A673 (cell line): ENCODE measurements around the gene ADGRG2. TPM values are rescaled to one million over a fixed set of nuclear protein-coding genes. Genes with fewer than 3 reads are reported as not detected.

Experiments used
- BruUV-seq: library from RNA; stranded (reverse); fragments of 400-500 nt; replicated peaks from 2 replicates; lab custom pipeline; 2021; lab: Mats Ljungman, UMichigan
- CTCF ChIA-PET: fragments of 300-600 bp; sonication (Branson Sonifier 250); formaldehyde crosslinking; loops from one replicate; lab custom pipeline; 2022; ENCODE audit warnings: antibody characterized with exemption; lab: Charles Lee
- POLR2A ChIA-PET: fragments of 300-600 bp; sonication (Branson Sonifier 250); formaldehyde crosslinking; loops from one replicate; lab custom pipeline; 2022; ENCODE audit warnings: antibody characterized with exemption; ENCODE audit not compliant: low non-redundant PET; lab: Charles Lee
- DNase-seq: peaks from one replicate; pipeline ENCODE4 v3.0.0-alpha.2; 2015; ENCODE audit warnings: low spot score
- H3K27ac ChIP-seq: fragments of 200-600 bp; sonication (generic); 2 replicates; pipeline ENCODE4 v1.5.1; 2016; ENCODE audit warnings: mixed run types, low read depth, mild to moderate bottlenecking, mixed read lengths, antibody characterized with exemption, low read length; ENCODE audit not compliant: poor library complexity, severe bottlenecking
- H3K27me3 ChIP-seq: fragments of 200-600 bp; sonication (generic); replicated peaks from 2 replicates; pipeline ENCODE4 v1.6.1; 2017; ENCODE audit warnings: mixed run types, low read depth, mild to moderate bottlenecking, mixed read lengths, antibody characterized with exemption, low read length; ENCODE audit not compliant: insufficient read depth, poor library complexity
- H3K36me3 ChIP-seq: fragments of 200-600 bp; sonication (generic); 2 replicates; pipeline ENCODE4 v1.6.1; 2016; ENCODE audit warnings: mixed run types, mild to moderate bottlenecking, mixed read lengths, antibody characterized with exemption, low read length; ENCODE audit not compliant: insufficient read depth, poor library complexity, severe bottlenecking
- H3K4me1 ChIP-seq: fragments of 200-600 bp; sonication (generic); 2 replicates; pipeline ENCODE4 v1.6.1; 2017; ENCODE audit warnings: mixed run types, mild to moderate bottlenecking, mixed read lengths, antibody characterized with exemption, low read length; ENCODE audit not compliant: insufficient read depth, poor library complexity, severe bottlenecking
- H3K4me3 ChIP-seq: fragments of 200-600 bp; sonication (generic); 2 replicates; pipeline ENCODE4 v1.5.1; 2016; ENCODE audit warnings: low read depth, mixed run types, mild to moderate bottlenecking, mixed read lengths, low read length; ENCODE audit not compliant: poor library complexity, severe bottlenecking
- H3K9me3 ChIP-seq: fragments of 200-600 bp; sonication (generic); 2 replicates; pipeline ENCODE4 v1.6.1; 2016; ENCODE audit warnings: mixed run types, low read depth, mild to moderate bottlenecking, mixed read lengths, antibody characterized with exemption, low read length; ENCODE audit not compliant: poor library complexity, severe bottlenecking
- EZH2 ChIP-seq: fragments of 200-600 bp; sonication (generic); IDR thresholded peaks from 2 replicates; pipeline ENCODE4 v1.6.1; 2017; ENCODE audit warnings: borderline replicate concordance, low read depth, mild to moderate bottlenecking, mixed read lengths, antibody characterized with exemption, low read length; ENCODE audit not compliant: poor library complexity, severe bottlenecking
- intact Hi-C: fragments of 100-400 bp; cut with micrococcal nuclease; formaldehyde crosslinking; loops from one replicate; pipeline ENCODE4 v1.10.0; 2022; ENCODE audit not compliant: unreplicated experiment
- total RNA-seq: library from RNA; stranded (reverse); gene quantifications from 2 replicates; pipeline ENCODE4 v1.2.3, GENCODE V29; 2021
- TF ChIP-seq, protein P1 (sequence below): fragments of 300-800, 200-600 bp; sonication (generic); conservative IDR thresholded peaks from 2 replicates; pipeline ENCODE4 v1.5.1; 2017; ENCODE audit warnings: low read depth, mild to moderate bottlenecking, antibody characterized with exemption, low read length, moderate library complexity, mixed read lengths

Gene ADGRG2
- total RNA-seq, 1 experiment from 2014 or later = 61.3 TPM

DNA sequence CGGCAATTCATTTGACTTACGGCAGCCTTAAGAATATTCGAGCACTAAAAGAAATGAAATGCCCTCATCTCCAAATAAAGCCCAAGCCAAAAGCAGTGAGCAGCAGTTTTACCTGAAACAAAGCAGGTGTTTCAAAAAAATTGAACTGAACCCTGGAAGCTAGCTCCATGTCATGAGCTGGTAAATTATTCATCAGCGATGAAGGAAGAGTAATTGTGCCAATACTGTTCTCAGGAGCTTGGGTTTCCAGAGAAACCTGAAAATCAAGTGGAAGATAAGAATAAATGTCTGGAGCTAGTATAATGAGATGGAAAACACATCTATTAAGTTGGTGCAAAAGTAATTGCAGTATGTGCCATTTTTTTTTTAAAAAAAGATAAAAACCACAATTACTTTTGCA is 114.4 kb downstream of the ADGRG2 start:
- no TSS peak for BruUV-seq
- Histone ChIP-seq H3K9me3 (no peaks in the 10 kb centered on the region), H3K4me3 (no peak overlapping the region), H3K36me3 (peaks cover 84% of the 10 kb centered on the region), H3K4me1 (no peaks in the 10 kb centered on the region), H3K27ac (no peak overlapping the region), H3K27me3 (no peaks in the 10 kb centered on the region)
- TF ChIP-seq, protein P1, sequence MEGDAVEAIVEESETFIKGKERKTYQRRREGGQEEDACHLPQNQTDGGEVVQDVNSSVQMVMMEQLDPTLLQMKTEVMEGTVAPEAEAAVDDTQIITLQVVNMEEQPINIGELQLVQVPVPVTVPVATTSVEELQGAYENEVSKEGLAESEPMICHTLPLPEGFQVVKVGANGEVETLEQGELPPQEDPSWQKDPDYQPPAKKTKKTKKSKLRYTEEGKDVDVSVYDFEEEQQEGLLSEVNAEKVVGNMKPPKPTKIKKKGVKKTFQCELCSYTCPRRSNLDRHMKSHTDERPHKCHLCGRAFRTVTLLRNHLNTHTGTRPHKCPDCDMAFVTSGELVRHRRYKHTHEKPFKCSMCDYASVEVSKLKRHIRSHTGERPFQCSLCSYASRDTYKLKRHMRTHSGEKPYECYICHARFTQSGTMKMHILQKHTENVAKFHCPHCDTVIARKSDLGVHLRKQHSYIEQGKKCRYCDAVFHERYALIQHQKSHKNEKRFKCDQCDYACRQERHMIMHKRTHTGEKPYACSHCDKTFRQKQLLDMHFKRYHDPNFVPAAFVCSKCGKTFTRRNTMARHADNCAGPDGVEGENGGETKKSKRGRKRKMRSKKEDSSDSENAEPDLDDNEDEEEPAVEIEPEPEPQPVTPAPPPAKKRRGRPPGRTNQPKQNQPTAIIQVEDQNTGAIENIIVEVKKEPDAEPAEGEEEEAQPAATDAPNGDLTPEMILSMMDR = no peak
- TF ChIP-seq EZH2 = no peak
- no peak for DNase-seq
- intact Hi-C loops = no loop called here
- ChIA-PET CTCF (interaction anchor here (0.6 kb wide), 1 partner anchor 326 kb away, joined by 3 read pairs; no protein-coding TSS in a partner anchor), POLR2A (no interaction called here)

DNA sequence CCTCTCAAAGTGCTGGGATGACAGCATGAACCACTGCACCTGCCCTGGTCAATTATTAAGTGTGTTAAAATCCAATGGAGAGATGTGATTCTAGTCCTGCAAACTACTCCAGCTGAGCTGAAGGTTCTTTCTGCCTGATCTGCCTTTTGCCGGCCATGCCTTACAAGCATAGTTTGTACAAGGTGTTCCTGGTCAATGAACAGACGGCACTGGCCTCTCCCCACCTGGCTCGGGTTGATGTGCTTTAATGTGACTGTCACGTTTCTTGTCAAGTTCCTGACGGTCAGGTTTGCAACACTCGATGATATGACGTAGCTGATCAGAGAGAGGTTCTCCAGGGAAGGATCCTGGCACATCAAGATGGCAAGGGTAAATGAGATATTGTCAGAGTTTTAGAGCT is 115.3 kb downstream of the ADGRG2 start:
- ChIA-PET POLR2A (interaction anchor here (0.6 kb wide), 1 partner anchor 381 kb away, joined by 9 read pairs; no protein-coding TSS in a partner anchor), CTCF (no interaction called here)
- Histone ChIP-seq H3K36me3 (peaks cover 92% of the 10 kb centered on the region), H3K9me3 (no peaks in the 10 kb centered on the region), H3K4me1 (no peaks in the 10 kb centered on the region), H3K27ac (no peak overlapping the region), H3K4me3 (no peak overlapping the region), H3K27me3 (no peaks in the 10 kb centered on the region)
- no peak for DNase-seq
- no TSS peak for BruUV-seq
- TF ChIP-seq, protein P1 = no peak
- no peak for TF ChIP-seq EZH2
- intact Hi-C loops = no loop called here

DNA sequence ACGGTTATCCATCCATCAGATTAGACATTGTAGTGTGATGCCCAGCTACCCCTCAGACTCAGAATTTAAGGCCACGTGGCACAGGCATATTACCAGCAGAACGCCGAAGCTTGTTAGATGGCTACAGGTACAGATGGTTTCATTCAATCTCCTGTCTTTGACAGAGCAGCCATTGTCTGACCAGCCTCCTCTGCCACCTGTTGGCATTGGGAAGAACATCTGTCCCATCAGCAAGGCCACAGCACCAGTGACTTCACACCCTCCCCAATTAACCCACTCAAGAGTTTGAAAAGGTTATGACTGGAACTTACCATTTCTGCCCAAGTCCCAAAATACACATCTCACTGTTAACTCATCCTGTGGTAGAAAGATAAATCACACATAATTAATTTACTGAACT is 116.4 kb downstream of the ADGRG2 start:
- CTCF ChIA-PET = no interaction called here
- Histone ChIP-seq H3K4me1 (no peaks in the 10 kb centered on the region), H3K27me3 (no peaks in the 10 kb centered on the region), H3K4me3 (no peak overlapping the region), H3K9me3 (no peaks in the 10 kb centered on the region), H3K36me3 (peaks cover 86% of the 10 kb centered on the region), H3K27ac (no peak overlapping the region)
- no peak for DNase-seq
- TF ChIP-seq, protein P1 = no peak
- TF ChIP-seq EZH2 = no peak
- intact Hi-C loops = no loop called here
- BruUV-seq = no TSS peak
- POLR2A ChIA-PET = no interaction called here
